Fibroblast of pulmonary artery (primary cell): Measurements from ENCODE around the gene FICD.
"Not testable (repeated sequence)": the region's sequence is repeated elsewhere in the genome, so short reads cannot be mapped to it uniquely, and the experiment has no call there.

Experiments used
- DNase-seq: peaks from one replicate; pipeline ENCODE4 v3.0.0-alpha.2; 2010; ENCODE audit warnings: low read depth
- H3K4me3 ChIP-seq: replicated peaks from 2 replicates; pipeline ENCODE4 v1.5.1; 2011; ENCODE audit warnings: low read depth, mild to moderate bottlenecking, control low read depth, low read length, moderate library complexity
- CTCF ChIP-seq: IDR thresholded peaks from 2 replicates; pipeline ENCODE4 v1.5.1; 2011; ENCODE audit warnings: mild to moderate bottlenecking, control low read depth, low read length, inconsistent platforms; ENCODE audit errors: missing control alignments

The FICD gene

GRCh38 chr12:108553799-108554198 lies 38.7 kb downstream of the FICD start:
- H3K4me3 ChIP-seq: no peak overlapping the region
- TF ChIP-seq CTCF: no peak
- no peak for DNase-seq

DNA sequence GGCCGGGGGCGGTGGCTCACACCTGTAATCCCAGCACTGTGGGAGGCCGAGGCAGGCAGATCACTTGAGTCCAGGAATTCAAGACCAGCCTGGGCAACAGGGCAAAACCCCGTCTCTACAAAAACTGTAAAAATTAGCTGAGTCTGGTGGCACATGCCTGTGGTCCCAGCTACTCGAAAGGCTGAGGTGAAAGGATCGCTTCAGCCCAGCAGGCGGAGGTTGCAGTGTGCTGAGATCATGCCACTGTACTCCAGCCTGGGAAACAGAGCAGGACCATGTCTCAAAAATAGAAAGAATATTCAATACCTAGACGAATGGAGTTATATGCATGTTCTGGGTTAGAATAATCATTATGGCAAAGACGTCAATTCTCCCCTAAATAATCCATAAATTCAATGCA lies 40.3 kb downstream of the FICD start:
- not testable (repeated sequence) for DNase-seq, H3K4me3 ChIP-seq

- no peak for TF ChIP-seq CTCF
- peak overlapping the region; percentile 98 for H3K4me3 ChIP-seq
- DNase-seq: no peak
These were observed 44.1 kb downstream of the FICD start for GRCh38 chr12:108559007-108559655.

GRCh38 chr12:108559748-108560147 lies 44.7 kb downstream of the FICD start:
- no peak for TF ChIP-seq CTCF
- H3K4me3 ChIP-seq: peak overlapping the region; percentile 98
- DNase-seq: no peak

DNA sequence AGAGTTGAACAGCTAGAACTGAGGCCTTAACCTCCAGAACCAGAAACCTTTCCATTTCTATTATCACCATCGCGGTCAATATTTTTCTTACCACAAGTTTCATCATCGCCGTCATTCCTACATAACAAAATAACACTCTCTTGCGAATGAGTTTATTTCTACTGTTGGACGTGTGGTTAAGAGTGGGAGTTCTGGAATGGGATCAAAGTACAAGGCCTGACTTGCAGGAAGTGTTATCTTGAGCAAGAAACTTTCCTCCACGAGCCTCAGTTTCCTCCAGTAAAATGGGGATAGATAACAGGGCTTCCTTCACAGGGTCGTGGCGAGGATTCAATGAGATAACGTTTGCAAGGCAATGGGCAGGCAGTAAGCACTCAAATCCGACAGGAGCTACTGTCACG lies 45.2 kb downstream of the FICD start:
- peak; percentile 75 for DNase-seq
- peak overlapping the region; percentile 98 for H3K4me3 ChIP-seq
- no peak for TF ChIP-seq CTCF

DNA sequence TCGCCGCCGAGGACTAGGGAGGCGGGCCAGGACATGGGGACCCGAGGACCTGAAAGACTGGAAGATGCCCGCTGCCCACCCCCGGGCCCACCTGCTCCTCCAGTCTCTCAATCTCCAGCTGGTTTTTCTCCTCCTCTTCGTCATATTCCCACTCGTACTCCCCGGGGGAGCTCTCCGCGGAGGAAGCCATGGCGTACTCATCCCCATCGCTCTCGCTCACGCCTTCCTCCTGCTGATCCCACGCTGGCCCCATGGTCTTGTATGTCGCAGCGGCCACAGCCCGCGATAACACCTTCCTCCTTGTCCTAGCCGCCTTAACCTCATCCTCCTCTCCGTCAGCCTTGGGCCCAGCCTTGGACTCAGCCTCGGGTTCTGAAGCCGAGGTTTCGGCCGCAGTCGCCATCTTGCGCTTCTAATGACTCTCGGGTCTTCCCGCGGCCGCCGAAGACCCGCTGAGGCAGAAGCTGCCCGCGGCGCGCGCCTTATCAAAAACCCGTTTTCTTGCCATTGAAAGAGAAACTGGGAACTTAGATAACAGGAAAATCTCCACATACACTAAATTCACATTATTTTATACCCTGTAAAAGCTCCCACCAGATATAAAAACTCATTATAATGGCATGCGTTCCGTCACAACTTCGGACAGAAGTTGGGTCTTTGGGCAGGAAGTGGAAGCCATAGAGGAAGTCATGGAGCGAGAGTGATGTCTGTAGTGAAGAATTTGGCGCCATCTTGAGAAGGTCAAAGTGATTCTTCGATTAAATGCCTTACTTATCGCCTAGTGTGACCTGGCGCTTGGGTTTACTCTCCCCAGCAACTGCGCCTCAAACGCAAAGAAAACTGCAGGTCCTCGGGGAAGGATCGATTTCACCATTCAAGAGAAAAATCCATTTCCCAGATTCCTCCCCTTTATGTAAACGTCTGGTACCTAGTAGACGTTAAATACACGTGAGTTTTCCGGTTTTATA lies 46.0 kb downstream of the FICD start, which contains the start of gene SART3:
Gene SART3 (minus strand): TSS at position 422 of the 968 bp plus-strand sequence. CDS start 19 bp downstream, at position 403.
- peak within 1 kb of the TSS; percentile 98 for H3K4me3 ChIP-seq
- TF ChIP-seq CTCF: no peak
- peak; percentile 90 for DNase-seq

- H3K4me3 ChIP-seq: peak overlapping the region; percentile 98
- DNase-seq: no peak
- no peak for TF ChIP-seq CTCF
These were observed 46.8 kb downstream of the FICD start for GRCh38 chr12:108561852-108562347.
